K562 (cell line): ENCODE data around the gene GGTLC1. TPM values are rescaled to one million over a fixed set of nuclear protein-coding genes. Genes with fewer than 3 reads are reported as not detected.
"Not testable (repeated sequence)": the region's sequence is repeated elsewhere in the genome, so short reads cannot be mapped to it uniquely, and the experiment has no call there.

Source experiments
- ATAC-seq: fragments of 200-7000 bp; cut with Tn5 transposase; 3 replicates; pipeline ENCODE4 v1.9.1; 2020; ENCODE audit warnings: moderate library complexity
- BruUV-seq: library from RNA; stranded (reverse); fragments of 400-500 nt; replicated peaks from 2 replicates; lab custom pipeline; 2021; lab: Mats Ljungman, UMichigan
- CTCF ChIA-PET: fragments of 300-600 bp; formaldehyde crosslinking; extraction: SDS; loops from one replicate; lab custom pipeline; 2021; ENCODE audit warnings: low intra/inter-chr PET ratio; lab: Yijun Ruan, JAX
- POLR2A ChIA-PET: fragments of 300-600, 350-650 bp; sonication (Branson Sonifier 250); formaldehyde crosslinking; extraction: SDS; loops from one replicate; lab custom pipeline; 2021; ENCODE audit warnings: antibody characterized with exemption, inconsistent platforms; lab: Yijun Ruan, JAX
- DNase-seq, 4 experiments: peaks; one replicate each; pipeline versions ENCODE4 v3.0.0 to v3.0.0-alpha.2; 2011 to 2018; ENCODE audit warnings: low spot score in 3 of 4, mixed read lengths in 3 of 4; ENCODE audit errors: extremely low read depth in 1 of 4
- FAIRE-seq: peaks from 2 replicates; lab custom pipeline; 2011; peaks lifted over from hg19 to GRCh38; lab: Jason Lieb, UNC
- H2AFZ ChIP-seq: 2 replicates; pipeline ENCODE4 v1.6.0; 2011; ENCODE audit warnings: low read depth, low read length, control low read depth, inconsistent platforms
- H3K27ac ChIP-seq: fragments of 200-600 bp; 3 replicates; pipeline ENCODE4 v1.8.0; 2011; ENCODE audit warnings: low read depth, mild to moderate bottlenecking, control low read depth, inconsistent platforms, low read length, moderate library complexity, mixed read lengths; ENCODE audit errors: extremely low read depth
- H3K27me3 ChIP-seq, 2 experiments: fragments of 300-600 bp in 1 of 2; 2 replicates in 1 of 2; 3 replicates in 1 of 2; pipeline versions ENCODE4 v1.6.0 to v1.8.0; 2011; ENCODE audit warnings: inconsistent platforms in 2 of 2, low read length in 2 of 2, mild to moderate bottlenecking in 1 of 2, mixed read lengths in 1 of 2, moderate library complexity in 1 of 2; ENCODE audit not compliant: control insufficient read depth in 2 of 2, insufficient read depth in 2 of 2
- H3K36me3 ChIP-seq: fragments of 300-600 bp; 3 replicates; pipeline ENCODE4 v1.8.0; 2011; ENCODE audit warnings: mild to moderate bottlenecking, low read length, inconsistent platforms; ENCODE audit not compliant: control insufficient read depth, insufficient read depth
- H3K4me1 ChIP-seq, 2 experiments: fragments of 200-600 bp in 1 of 2; replicated peaks in 1 of 2; 2 replicates in 1 of 2; 3 replicates in 1 of 2; pipeline versions ENCODE4 v1.5.1 to v1.8.0; 2011; ENCODE audit warnings: inconsistent platforms in 2 of 2, low read length in 2 of 2, mild to moderate bottlenecking in 1 of 2, mixed read lengths in 1 of 2, moderate library complexity in 1 of 2; ENCODE audit not compliant: control insufficient read depth in 2 of 2, insufficient read depth in 2 of 2
- H3K4me2 ChIP-seq: 2 replicates; pipeline ENCODE4 v1.6.1; 2011; ENCODE audit warnings: low read length, control low read depth, inconsistent platforms, mixed read lengths; ENCODE audit not compliant: insufficient read depth
- H3K4me3 ChIP-seq: fragments of 200-600 bp; sonication (generic), shearing (Covaris generic); 2 replicates; pipeline ENCODE4 v1.5.1; 2016; ENCODE audit warnings: control low read depth, inconsistent platforms
- H3K79me2 ChIP-seq: fragments of 200-600 bp; 3 replicates; pipeline ENCODE4 v1.8.0; 2011; ENCODE audit warnings: low read length, inconsistent platforms; ENCODE audit not compliant: control insufficient read depth, insufficient read depth
- H3K9ac ChIP-seq, 2 experiments: 2 replicates each; pipeline versions ENCODE4 v1.6.0 to v1.6.1; 2011; ENCODE audit warnings: low read depth in 2 of 2, low read length in 2 of 2, control low read depth in 1 of 2, inconsistent platforms in 1 of 2, mild to moderate bottlenecking in 1 of 2, mixed read lengths in 1 of 2; ENCODE audit not compliant: insufficient read depth in 1 of 2
- H3K9me1 ChIP-seq: one replicate; pipeline ENCODE4 v1.6.0; 2011; ENCODE audit warnings: inconsistent platforms, mild to moderate bottlenecking, low read length, moderate library complexity; ENCODE audit not compliant: control insufficient read depth, insufficient read depth
- H3K9me3 ChIP-seq: replicated peaks from 2 replicates; pipeline ENCODE4 v1.5.1; 2011; ENCODE audit warnings: low read depth, low read length, inconsistent platforms; ENCODE audit not compliant: control insufficient read depth, insufficient read depth
- H4K20me1 ChIP-seq: replicated peaks from 2 replicates; pipeline ENCODE4 v1.6.1; 2011; ENCODE audit warnings: low read length, inconsistent platforms, mixed read lengths; ENCODE audit not compliant: control insufficient read depth, insufficient read depth
- C11orf30 ChIP-seq: fragments of 450-650 bp; IDR thresholded peaks from 2 replicates; pipeline ENCODE4 v1.6.1; 2016; ENCODE audit warnings: low read depth, mild to moderate bottlenecking
- NCOR1 ChIP-seq: fragments of 450-650 bp; IDR thresholded peaks from 2 replicates; pipeline ENCODE4 v1.6.1; 2016; ENCODE audit warnings: mild to moderate bottlenecking, moderate library complexity
- RAD21 ChIP-seq, 2 experiments: fragments of 250-450 bp in 1 of 2; fragments of 450-650 bp in 1 of 2; sonication (Bioruptor Pico) in 1 of 2; formaldehyde crosslinking in 1 of 2; IDR thresholded peaks in 1 of 2; conservative IDR thresholded peaks in 1 of 2; 2 replicates each; pipeline versions ENCODE4 v1.4.0 to v1.8.0; 2020 to 2022; ENCODE audit warnings: mild to moderate bottlenecking in 2 of 2, moderate library complexity in 1 of 2
- RBFOX2 ChIP-seq: fragments of 200-400 bp; formaldehyde crosslinking; IDR thresholded peaks from 2 replicates; pipeline ENCODE4 v1.6.1; 2017; ENCODE audit warnings: low read depth, mild to moderate bottlenecking, low read length, moderate library complexity
- TGIF2 ChIP-seq: sonication (generic); formaldehyde crosslinking; IDR thresholded peaks from 2 replicates; pipeline ENCODE4 v1.8.1; 2022; ENCODE audit warnings: mild to moderate bottlenecking, missing genetic modification reagents, moderate library complexity
- ZHX1 ChIP-seq: fragments of 150-350 bp; conservative IDR thresholded peaks from 2 replicates; pipeline ENCODE4 v1.6.1; 2014; ENCODE audit warnings: low read length
- WGBS: fragments of 100-300 bp; shearing (Covaris generic); methylation state at CpG from one replicate; pipeline ENCODE4 v1.1.6; 2016; ENCODE audit warnings: low coverage, mixed read lengths; ENCODE audit not compliant: insufficient coverage; ENCODE audit errors: missing lambda C conversion rate; 5-methylcytosine and 5-hydroxymethylcytosine counted together
- in situ Hi-C: fragments of 300-500 bp; cut with MboI; formaldehyde crosslinking; loops from 4 replicates; pipeline ENCODE4 v1.15.0; 2018; ENCODE audit warnings: inconsistent platforms, mixed read lengths
- intact Hi-C: fragments of 100-400 bp; cut with micrococcal nuclease; formaldehyde crosslinking; loops from 2 replicates; pipeline ENCODE4 v1.14.2; 2022
- polyA plus RNA-seq, 8 experiments: library from polyadenylated mRNA; depleted of rRNA in 4 of 8; stranded (reverse) in 5 of 8; unstranded in 3 of 8; fragments of >200 nt; fragmentation: Nextera tagmentation in 2 of 8; fragmentation: Illumina TruSeq in 1 of 8; extraction: Ambion mirVana in 2 of 8; extraction: Trizol in 1 of 8; gene quantifications; 2 replicates each; pipeline versions ENCODE4 v1.2.1 to v1.2.3, GENCODE V29; 2011 to 2014; ENCODE audit warnings: inconsistent platforms in 1 of 8, missing spikeins in 1 of 8
- total RNA-seq, 7 experiments: library from RNA; depleted of rRNA in 6 of 7; stranded (reverse); fragments of >200 nt in 6 of 7; fragmentation: Illumina TruSeq in 2 of 7; extraction: Trizol in 2 of 7; gene quantifications; 2 replicates each; pipeline versions ENCODE4 v1.2.1 to v1.2.3, GENCODE V29; 2011 to 2021; ENCODE audit warnings: low replicate concordance in 1 of 7

GGTLC1 gene
- total and polyA plus RNA-seq, 9 of the 15 experiments (the other 6 are each of a cell fraction or from before 2014, with no cell fraction given) = not detected

- TF ChIP-seq RBFOX2 (no peak), RAD21 (CRISPR knock-in tag; conservative IDR thresholded peaks at IDR 0.05 in 1 of 2, IDR thresholded peaks at IDR 0.05 in 1 of 2) (peak; percentile 19 to 31; a peak in 3 of 4 replicates), NCOR1 (no peak), TGIF2 (CRISPR knock-in tag) (no peak), C11orf30 (no peak), ZHX1 (no peak)
Measured at GRCh38 chr20:23995905-23996666, 7.5 kb upstream of the GGTLC1 start (continued).

- H3K27ac ChIP-seq, BruUV-seq, FAIRE-seq, H3K27me3 ChIP-seq, H3K9me3 ChIP-seq, H3K36me3 ChIP-seq, H3K79me2 ChIP-seq, H3K4me1 ChIP-seq, H3K4me3 ChIP-seq, H2AFZ ChIP-seq, POLR2A ChIA-PET, H3K9ac ChIP-seq, DNase-seq, H3K4me2 ChIP-seq, ATAC-seq, H4K20me1 ChIP-seq, H3K9me1 ChIP-seq: not testable (repeated sequence)
- CTCF ChIA-PET = interaction anchor here (0.8 kb wide), 1 partner anchor 327 kb away, joined by 4 read pairs; no protein-coding TSS in a partner anchor
- 3% methylated on average over 5 of the region's 6 CpGs for WGBS
- intact Hi-C loops = loop anchor here (5.0 kb wide), 1 partner anchor 108 kb away; no protein-coding TSS in a partner anchor
- in situ Hi-C loops = loop anchor here (10.0 kb wide), 1 partner anchor 110 kb away; no protein-coding TSS in a partner anchor
Measured at GRCh38 chr20:23995291-23995690, 6.7 kb upstream of the GGTLC1 start.

GRCh38 chr20:23994001-23994633 is 5.5 kb upstream of the GGTLC1 start:
- H3K9me3 ChIP-seq, ATAC-seq, H2AFZ ChIP-seq, DNase-seq, H3K4me1 ChIP-seq, H3K27ac ChIP-seq, H3K4me3 ChIP-seq, CTCF ChIA-PET, H3K27me3 ChIP-seq, H3K4me2 ChIP-seq, H3K9ac ChIP-seq, BruUV-seq, FAIRE-seq, H4K20me1 ChIP-seq, H3K36me3 ChIP-seq, intact Hi-C loops, H3K9me1 ChIP-seq, H3K79me2 ChIP-seq: not testable (repeated sequence)
- 0% methylated on average over 5 of the region's 14 CpGs for WGBS
- POLR2A ChIA-PET = interaction anchor here (0.6 kb wide), 1 partner anchor 85 kb away, joined by 3 read pairs; no protein-coding TSS in a partner anchor
- in situ Hi-C loops = loop anchor here (10.0 kb wide), 1 partner anchor 109 kb away; no protein-coding TSS in a partner anchor
